GM12878 (cell line): ENCODE measurements around the gene TFF2. TPM values are rescaled to one million over a fixed set of nuclear protein-coding genes. Genes with fewer than 3 reads are reported as not detected.

Experiments
- ATAC-seq: fragments of 200-7000 bp; cut with Tn5 transposase; 3 replicates; pipeline ENCODE4 v1.9.1; 2020; ENCODE audit warnings: mild to moderate bottlenecking, moderate library complexity
- BruUV-seq: library from RNA; stranded (reverse); fragments of 400-500 nt; replicated peaks from 2 replicates; lab custom pipeline; 2021; lab: Mats Ljungman, UMichigan
- CTCF ChIA-PET: fragments of 300-600 bp; sonication (Branson Sonifier 250); formaldehyde crosslinking; extraction: SDS; loops from one replicate; lab custom pipeline; 2021; ENCODE audit warnings: inconsistent platforms; lab: Yijun Ruan, JAX
- POLR2A ChIA-PET: fragments of 350-600 bp; formaldehyde crosslinking; extraction: SDS; loops from one replicate; lab custom pipeline; 2021; ENCODE audit warnings: inconsistent platforms; lab: Charles Lee
- RAD21 ChIA-PET: fragments of 300-600 bp; sonication (Branson Sonifier 250); formaldehyde crosslinking; loops from one replicate; lab custom pipeline; 2023; ENCODE audit warnings: antibody characterized with exemption; ENCODE audit not compliant: unreplicated experiment; lab: Charles Lee
- SMC1A ChIA-PET: fragments of 300-600 bp; sonication (Branson Sonifier 250); formaldehyde crosslinking; loops from one replicate; lab custom pipeline; 2023; ENCODE audit not compliant: unreplicated experiment, uncharacterized antibody; lab: Charles Lee
- DNase-seq: peaks from one replicate; pipeline ENCODE4 v3.0.0-alpha.2; 2011; ENCODE audit warnings: low read depth, low spot score
- FAIRE-seq: peaks from 3 replicates; lab custom pipeline; 2011; peaks lifted over from hg19 to GRCh38; lab: Jason Lieb, UNC
- H2AFZ ChIP-seq: 2 replicates; pipeline ENCODE4 v1.6.0; 2011; ENCODE audit warnings: low read depth, low read length, control low read depth; ENCODE audit not compliant: control insufficient read depth
- H3K27ac ChIP-seq: 2 replicates; pipeline ENCODE4 v1.5.1; 2011; ENCODE audit warnings: control low read depth; ENCODE audit not compliant: control insufficient read depth, insufficient read depth
- H3K27me3 ChIP-seq, 2 experiments: replicated peaks in 1 of 2; 2 replicates each; pipeline versions ENCODE4 v1.6.0 to v1.6.1; 2011; ENCODE audit warnings: low read length in 1 of 2; ENCODE audit not compliant: control insufficient read depth in 2 of 2, insufficient read depth in 2 of 2
- H3K36me3 ChIP-seq, 2 experiments: 2 replicates each; pipeline ENCODE4 v1.5.1; 2011; ENCODE audit warnings: low read length in 1 of 2; ENCODE audit not compliant: control insufficient read depth in 2 of 2, insufficient read depth in 2 of 2
- H3K4me1 ChIP-seq: 2 replicates; pipeline ENCODE4 v1.6.1; 2011; ENCODE audit warnings: mild to moderate bottlenecking, low read length, moderate library complexity, mixed read lengths; ENCODE audit not compliant: control insufficient read depth, insufficient read depth
- H3K4me2 ChIP-seq: 2 replicates; pipeline ENCODE4 v1.6.0; 2011; ENCODE audit warnings: control low read depth; ENCODE audit not compliant: control insufficient read depth, insufficient read depth
- H3K4me3 ChIP-seq: fragments of 200-600 bp; sonication (generic); 2 replicates; pipeline ENCODE4 v1.5.1; 2016
- H3K79me2 ChIP-seq: 2 replicates; pipeline ENCODE4 v1.6.0; 2011; ENCODE audit warnings: low read length; ENCODE audit not compliant: control insufficient read depth, insufficient read depth
- H3K9ac ChIP-seq: 2 replicates; pipeline ENCODE4 v1.8.0; 2011; ENCODE audit warnings: low read length, control low read depth, mixed read lengths; ENCODE audit not compliant: control insufficient read depth, insufficient read depth
- H3K9me3 ChIP-seq: replicated peaks from 3 replicates; pipeline ENCODE4 v1.5.1; 2011; ENCODE audit warnings: mild to moderate bottlenecking, low read length; ENCODE audit not compliant: control insufficient read depth, insufficient read depth
- H4K20me1 ChIP-seq: 2 replicates; pipeline ENCODE4 v1.6.0; 2011; ENCODE audit not compliant: control insufficient read depth, insufficient read depth
- BMI1 ChIP-seq: fragments of 450-650 bp; IDR thresholded peaks from 2 replicates; pipeline ENCODE4 v1.6.1; 2016; ENCODE audit warnings: mild to moderate bottlenecking, moderate library complexity, borderline replicate concordance
- CREB1 ChIP-seq: IDR thresholded peaks from 2 replicates; pipeline ENCODE4 v1.6.1; 2012; ENCODE audit warnings: low read depth, mild to moderate bottlenecking, inconsistent platforms
- EGR1 ChIP-seq, 2 experiments: IDR thresholded peaks; 1 replicate in 1 of 2; 2 replicates in 1 of 2; pipeline ENCODE4 v1.6.1; 2011 to 2012; ENCODE audit warnings: low read depth in 2 of 2, low read length in 2 of 2, borderline replicate concordance in 1 of 2, mild to moderate bottlenecking in 1 of 2, moderate library complexity in 1 of 2
- HDAC6 ChIP-seq: fragments of 200-600 bp; sonication (generic); IDR thresholded peaks from one replicate; pipeline ENCODE4 v1.8.0; 2017; ENCODE audit warnings: antibody characterized with exemption; ENCODE audit not compliant: unreplicated experiment
- IKZF2 ChIP-seq, 2 experiments: fragments of 450-650 bp; IDR thresholded peaks; 2 replicates each; pipeline ENCODE4 v1.6.1; 2017; ENCODE audit warnings: mild to moderate bottlenecking in 2 of 2, moderate library complexity in 2 of 2
- MEF2B ChIP-seq: fragments of 450-650 bp; IDR thresholded peaks from 2 replicates; pipeline ENCODE4 v1.6.1; 2018; ENCODE audit warnings: mild to moderate bottlenecking, moderate library complexity; ENCODE audit not compliant: partially characterized antibody, poor library complexity, severe bottlenecking
- MTA2 ChIP-seq: fragments of 450-650 bp; IDR thresholded peaks from 2 replicates; pipeline ENCODE4 v1.6.1; 2016; ENCODE audit warnings: low read depth, mild to moderate bottlenecking, moderate library complexity
- PAX8 ChIP-seq: fragments of 450-650 bp; IDR thresholded peaks from 2 replicates; pipeline ENCODE4 v1.6.1; 2017; ENCODE audit warnings: mild to moderate bottlenecking, moderate library complexity
- PKNOX1 ChIP-seq: fragments of 450-650 bp; IDR thresholded peaks from 2 replicates; pipeline ENCODE4 v1.6.1; 2016; ENCODE audit warnings: mild to moderate bottlenecking
- RAD51 ChIP-seq: fragments of 450-650 bp; IDR thresholded peaks from 2 replicates; pipeline ENCODE4 v1.6.1; 2016; ENCODE audit warnings: moderate library complexity, mild to moderate bottlenecking, inconsistent platforms
- USF2 ChIP-seq: IDR thresholded peaks from 2 replicates; pipeline ENCODE4 v1.6.1; 2011; ENCODE audit warnings: low read depth, low read length, improper control_type of control experiment, borderline replicate concordance
- ZBTB40 ChIP-seq: fragments of 450-650 bp; IDR thresholded peaks from 2 replicates; pipeline ENCODE4 v1.6.1; 2016; ENCODE audit warnings: mild to moderate bottlenecking, moderate library complexity, borderline replicate concordance
- ZNF24 ChIP-seq: fragments of 450-650 bp; IDR thresholded peaks from 2 replicates; pipeline ENCODE4 v1.6.1; 2017; ENCODE audit warnings: antibody characterized with exemption, mild to moderate bottlenecking
- ZNF384 ChIP-seq: IDR thresholded peaks from 2 replicates; pipeline ENCODE4 v1.6.1; 2012; ENCODE audit warnings: low read depth, mild to moderate bottlenecking, low read length, improper control_type of control experiment, borderline replicate concordance
- ZNF622 ChIP-seq: fragments of 450-650 bp; IDR thresholded peaks from 2 replicates; pipeline ENCODE4 v1.6.1; 2017; ENCODE audit warnings: mild to moderate bottlenecking, inconsistent platforms
- WGBS: methylation state at CpG from one replicate; pipeline ENCODE4 v1.1.6; 2016; ENCODE audit warnings: low lambda C conversion rate; ENCODE audit not compliant: insufficient replicate concordance, insufficient coverage; ENCODE audit errors: missing lambda C conversion rate; 5-methylcytosine and 5-hydroxymethylcytosine counted together
- in situ Hi-C: fragments of 300-500 bp; cut with MboI; formaldehyde crosslinking; loops from 9 replicates; pipeline ENCODE4 v1.14.3; 2018; ENCODE audit warnings: mixed read lengths
- intact Hi-C: fragments of 100-400 bp; cut with micrococcal nuclease; formaldehyde crosslinking; loops from one replicate; pipeline ENCODE4 v1.14.2; 2022; ENCODE audit not compliant: unreplicated experiment
- polyA plus RNA-seq, 11 experiments: library from polyadenylated mRNA; depleted of rRNA in 4 of 11; unstranded in 6 of 11; stranded (reverse) in 5 of 11; fragments of >200 nt; fragmentation: Nextera tagmentation in 4 of 11; fragmentation: Illumina TruSeq in 1 of 11; extraction: Ambion mirVana in 4 of 11; extraction: Trizol in 1 of 11; gene quantifications; 1 replicate in 1 of 11; 2 replicates in 10 of 11; pipeline versions ENCODE4 v1.2.1 to v1.2.3, GENCODE V29; 2011 to 2016; ENCODE audit warnings: inconsistent platforms in 2 of 11, missing spikeins in 2 of 11, low read depth in 1 of 11
- total RNA-seq, 4 experiments: library from RNA; depleted of rRNA in 3 of 4; stranded (reverse); fragments of >200 nt in 3 of 4; fragmentation: Illumina TruSeq in 1 of 4; extraction: Trizol in 1 of 4; gene quantifications; 2 replicates each; pipeline versions ENCODE4 v1.2.1 to v1.2.3, GENCODE V29; 2013 to 2021

The TFF2 gene
- total and polyA plus RNA-seq, 10 of the 15 experiments (the other 5 are each of a cell fraction or from before 2014, with no cell fraction given) = 0.56 TPM; not detected in 9

GRCh38 chr21:42317826-42318746, 32.7 kb downstream of the TFF2 start (continued):
- no peak for TF ChIP-seq ZNF384
- TF ChIP-seq CREB1 = no peak
- TF ChIP-seq MTA2 = no peak

GRCh38 chr21:42317341-42317741, 33.5 kb downstream of the TFF2 start:
- Histone ChIP-seq H3K27me3 (no peaks in the 10 kb centered on the region), H3K27ac (no peak overlapping the region), H3K36me3 (no peaks in the 10 kb centered on the region), H4K20me1 (no peaks in the 10 kb centered on the region), H2AFZ (no peak overlapping the region), H3K4me3 (no peak overlapping the region), H3K4me1 (peaks cover 3% of the 10 kb centered on the region), H3K79me2 (no peaks in the 10 kb centered on the region), H3K9me3 (no peaks in the 10 kb centered on the region), H3K9ac (no peak overlapping the region), H3K4me2 (no peak overlapping the region)
- ChIA-PET POLR2A (no interaction called here), SMC1A (no interaction called here), RAD21 (no interaction called here), CTCF (no interaction called here)
- in situ Hi-C loops = no loop called here
- FAIRE-seq (no peak), ATAC-seq (no peak), DNase-seq (no peak)
- intact Hi-C loops = no loop called here
- WGBS = 49% methylated on average over 8 of the region's 8 CpGs
- BruUV-seq = no TSS peak
- no peak for TF ChIP-seq IKZF2 (IDR thresholded peaks at IDR 0.05)
- TF ChIP-seq ZNF622 = no peak
- TF ChIP-seq BMI1 = no peak
- no peak for TF ChIP-seq USF2
- TF ChIP-seq PAX8 = no peak
- TF ChIP-seq EGR1 (IDR thresholded peaks at IDR 0.05; ENCODE audit: borderline replicate concordance in 1 of 2, low read depth in 2 of 2, low read length in 2 of 2) = no peak
- no peak for TF ChIP-seq RAD51
- TF ChIP-seq MEF2B = no peak
- no peak for TF ChIP-seq ZBTB40
- TF ChIP-seq HDAC6 = no peak
- TF ChIP-seq ZNF24 = no peak
- no peak for TF ChIP-seq PKNOX1
